Thyroid gland (tissue), 4 donors: Measurements from ENCODE around the gene PADI3.

Source experiments
- CTCF ChIP-seq, 6 experiments: fragments of 200-600 bp in 3 of 6; fragments of 450-650 bp in 3 of 6; sonication (generic) in 3 of 6; IDR thresholded peaks; one replicate each; pipeline ENCODE4 v1.5.1; 2016 to 2019; ENCODE audit warnings: antibody characterized with exemption in 6 of 6, mild to moderate bottlenecking in 2 of 6, inconsistent platforms in 1 of 6, moderate library complexity in 1 of 6
- POLR2A ChIP-seq, 2 donors: fragments of 450-650 bp; IDR thresholded peaks; one replicate each; pipeline ENCODE4 v1.6.1; 2017; ENCODE audit warnings: antibody characterized with exemption in 2 of 2, mild to moderate bottlenecking in 2 of 2, moderate library complexity in 1 of 2

GRCh38 chr1:17293681-17294425, 45.0 kb downstream of the PADI3 start:
- TF ChIP-seq POLR2A (IDR thresholded peaks at IDR 0.05) (no peak), CTCF (IDR thresholded peaks at IDR 0.05) (no peak)
